BLaER1 (cell line): Measurements from ENCODE around the gene UNC5A.

Source experiments
- H3K27ac ChIP-seq: shearing (Covaris generic); formaldehyde crosslinking; 2 replicates; pipeline ENCODE4 v1.8.1; 2022
- H3K27me3 ChIP-seq: shearing (Covaris generic); formaldehyde crosslinking; 2 replicates; pipeline ENCODE4 v1.8.1; 2022
- H3K36me3 ChIP-seq: shearing (Covaris generic); formaldehyde crosslinking; 2 replicates; pipeline ENCODE4 v1.8.1; 2022
- H3K4me1 ChIP-seq: shearing (Covaris generic); formaldehyde crosslinking; 2 replicates; pipeline ENCODE4 v1.8.1; 2022
- H3K4me2 ChIP-seq: shearing (Covaris generic); formaldehyde crosslinking; 2 replicates; pipeline ENCODE4 v1.8.1; 2022
- H3K4me3 ChIP-seq: shearing (Covaris generic); formaldehyde crosslinking; 2 replicates; pipeline ENCODE4 v1.8.1; 2022
- H3K9ac ChIP-seq: shearing (Covaris generic); formaldehyde crosslinking; 2 replicates; pipeline ENCODE4 v1.8.1; 2022
- H3K9me3 ChIP-seq: shearing (Covaris generic); formaldehyde crosslinking; 2 replicates; pipeline ENCODE4 v1.8.1; 2022
- H4K20me1 ChIP-seq: shearing (Covaris generic); formaldehyde crosslinking; 2 replicates; pipeline ENCODE4 v1.8.1; 2022
- Cebpa-rat ChIP-seq: shearing (Covaris generic); IDR thresholded peaks from 2 replicates; pipeline ENCODE4 v1.8.1; 2022

The UNC5A gene

DNA sequence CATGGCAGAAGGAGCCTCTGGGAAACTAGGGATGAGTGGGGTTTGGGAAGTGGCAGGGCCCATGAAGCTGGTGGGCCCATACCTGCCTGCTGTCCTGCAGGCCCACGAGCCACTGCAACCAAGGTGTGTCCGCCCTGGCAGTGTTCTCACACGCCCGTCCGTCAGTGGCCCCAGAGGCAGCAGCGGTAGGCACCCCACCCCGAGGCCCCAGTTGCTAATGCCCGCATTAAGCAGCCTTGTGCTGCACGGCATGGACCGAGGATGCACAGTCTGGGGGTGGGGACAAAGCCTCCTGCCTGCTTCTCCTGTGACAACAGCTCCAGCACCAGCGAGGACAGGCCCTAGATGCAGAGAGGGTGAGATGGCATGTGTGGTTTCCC, 47.5 kb downstream of the UNC5A start:
- Histone ChIP-seq H3K4me3 (no peak overlapping the region), H3K27me3 (peaks cover 75% of the 10 kb centered on the region), H3K9me3 (no peaks in the 10 kb centered on the region), H3K36me3 (no peaks in the 10 kb centered on the region), H3K27ac (no peak overlapping the region), H3K4me1 (peaks cover 16% of the 10 kb centered on the region), H3K4me2 (no peak overlapping the region), H4K20me1 (peaks cover 39% of the 10 kb centered on the region), H3K9ac (no peak overlapping the region)
- no peak for TF ChIP-seq Cebpa-rat

DNA sequence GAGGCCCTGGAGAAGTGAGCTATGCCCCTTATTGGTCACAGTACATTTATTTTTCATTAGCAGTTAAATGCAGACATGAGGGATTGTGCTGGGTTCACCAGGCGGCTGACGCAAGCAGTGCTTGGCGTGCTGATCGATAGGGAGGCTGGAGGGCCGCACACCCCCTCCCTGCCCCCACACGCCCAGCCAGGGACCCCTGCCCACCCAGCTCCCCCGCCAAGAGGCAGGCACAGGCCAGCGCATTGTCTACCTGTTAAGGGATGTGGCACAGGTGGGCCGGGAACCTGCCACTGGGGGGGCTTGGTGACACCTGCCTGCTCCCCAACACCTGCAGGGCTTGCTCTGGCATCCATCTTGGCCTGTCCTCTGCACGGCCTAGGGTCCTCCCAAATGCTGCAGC, 49.6 kb downstream of the UNC5A start:
- no peaks in the 10 kb centered on the region for H3K9me3 ChIP-seq
- no peaks in the 10 kb centered on the region for H3K36me3 ChIP-seq
- no peak overlapping the region for H3K4me3 ChIP-seq
- peaks cover 85% of the 10 kb centered on the region for H3K27me3 ChIP-seq
- no peak overlapping the region for H3K9ac ChIP-seq
- no peak overlapping the region for H3K27ac ChIP-seq
- H3K4me2 ChIP-seq: no peak overlapping the region
- H4K20me1 ChIP-seq: peaks cover 53% of the 10 kb centered on the region
- peaks cover 22% of the 10 kb centered on the region for H3K4me1 ChIP-seq
- no peak for TF ChIP-seq Cebpa-rat

DNA sequence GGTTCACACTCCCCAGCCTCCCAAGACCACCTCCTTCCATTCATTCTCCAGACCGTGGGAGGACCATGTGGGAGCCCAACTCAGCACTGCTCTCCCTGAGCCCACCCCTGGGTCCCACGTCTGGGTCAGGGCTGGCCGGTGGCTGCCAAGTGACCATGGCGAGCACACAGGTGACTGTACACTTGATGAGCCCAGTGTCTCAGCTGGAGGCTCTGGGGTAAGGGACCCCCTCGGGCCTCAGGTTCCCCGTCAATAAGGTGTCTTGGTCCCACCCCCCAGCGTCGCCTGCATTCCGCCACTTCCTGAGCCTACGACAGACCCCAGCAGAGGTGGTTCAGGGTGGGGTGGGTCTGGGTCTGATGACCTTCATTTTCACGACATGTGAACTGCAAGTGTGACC, 50.0 kb downstream of the UNC5A start:
- H4K20me1 ChIP-seq: peaks cover 53% of the 10 kb centered on the region
- peaks cover 85% of the 10 kb centered on the region for H3K27me3 ChIP-seq
- H3K27ac ChIP-seq: no peak overlapping the region
- H3K36me3 ChIP-seq: no peaks in the 10 kb centered on the region
- TF ChIP-seq Cebpa-rat: no peak
- H3K9me3 ChIP-seq: no peaks in the 10 kb centered on the region
- no peak overlapping the region for H3K4me2 ChIP-seq
- no peak overlapping the region for H3K4me3 ChIP-seq
- no peak overlapping the region for H3K9ac ChIP-seq
- H3K4me1 ChIP-seq: peaks cover 22% of the 10 kb centered on the region

DNA sequence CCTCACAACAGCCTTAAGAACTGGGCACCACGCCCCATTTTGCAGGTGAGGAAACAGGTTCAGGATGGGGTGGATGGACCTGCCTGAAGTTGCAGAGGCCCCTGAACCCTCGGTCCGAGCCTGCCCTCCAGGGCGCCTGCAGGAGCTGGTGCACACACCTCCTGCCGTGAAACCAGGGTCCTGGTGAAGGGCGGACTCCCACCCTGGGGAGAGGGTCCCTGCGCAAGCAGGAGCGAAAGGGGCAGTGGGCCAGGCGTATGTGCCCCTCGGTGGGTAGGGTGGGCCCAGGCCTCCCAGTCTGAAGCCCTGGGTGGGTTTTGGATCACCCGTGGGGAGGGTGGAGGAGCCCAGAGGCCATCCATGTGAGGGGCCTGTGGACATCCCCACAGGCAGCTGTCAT, 50.9 kb downstream of the UNC5A start:
- peaks cover 22% of the 10 kb centered on the region for H3K4me1 ChIP-seq
- no peak for TF ChIP-seq Cebpa-rat
- no peaks in the 10 kb centered on the region for H3K9me3 ChIP-seq
- H3K27ac ChIP-seq: no peak overlapping the region
- H3K4me3 ChIP-seq: no peak overlapping the region
- peaks cover 85% of the 10 kb centered on the region for H3K27me3 ChIP-seq
- H3K36me3 ChIP-seq: no peaks in the 10 kb centered on the region
- H4K20me1 ChIP-seq: peaks cover 56% of the 10 kb centered on the region
- H3K9ac ChIP-seq: no peak overlapping the region
- peak overlapping the region; percentile 73; the same call in 1 of the 2 replicates for H3K4me2 ChIP-seq

DNA sequence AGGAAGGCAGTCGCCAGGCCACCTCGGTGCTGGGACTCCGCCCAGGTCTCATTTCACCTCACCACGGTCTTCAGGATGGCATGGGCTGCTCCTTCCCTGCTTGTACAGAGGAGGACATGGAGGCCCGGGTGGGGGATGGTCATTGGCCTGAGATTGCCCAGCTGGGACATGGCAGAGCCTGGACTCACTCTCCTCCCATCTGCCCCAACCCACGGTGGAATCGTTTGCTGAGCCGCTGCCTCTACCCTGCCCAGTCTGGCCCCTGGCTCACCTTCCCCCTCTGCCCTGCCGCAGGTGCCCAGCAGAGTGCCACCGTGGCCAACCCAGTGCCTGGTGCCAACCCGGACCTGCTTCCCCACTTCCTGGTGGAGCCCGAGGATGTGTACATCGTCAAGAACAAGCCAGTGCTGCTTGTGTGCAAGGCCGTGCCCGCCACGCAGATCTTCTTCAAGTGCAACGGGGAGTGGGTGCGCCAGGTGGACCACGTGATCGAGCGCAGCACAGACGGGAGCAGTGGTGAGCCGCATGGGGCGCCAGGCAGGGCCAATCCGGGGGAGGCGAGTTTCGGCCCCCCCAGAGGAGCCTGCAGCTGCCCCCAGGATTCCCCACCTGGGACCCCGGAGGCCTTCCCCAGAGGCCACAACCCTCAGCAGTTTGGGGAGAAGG, 52.1 kb downstream of the UNC5A start:
- Histone ChIP-seq H3K4me2 (peak overlapping the region; percentile 73), H3K27me3 (peaks cover 86% of the 10 kb centered on the region), H3K4me3 (peak overlapping the region; percentile 37), H4K20me1 (peaks cover 67% of the 10 kb centered on the region), H3K9me3 (no peaks in the 10 kb centered on the region), H3K4me1 (peaks cover 22% of the 10 kb centered on the region), H3K27ac (no peak overlapping the region), H3K9ac (no peak overlapping the region), H3K36me3 (no peaks in the 10 kb centered on the region)
- no peak for TF ChIP-seq Cebpa-rat

DNA sequence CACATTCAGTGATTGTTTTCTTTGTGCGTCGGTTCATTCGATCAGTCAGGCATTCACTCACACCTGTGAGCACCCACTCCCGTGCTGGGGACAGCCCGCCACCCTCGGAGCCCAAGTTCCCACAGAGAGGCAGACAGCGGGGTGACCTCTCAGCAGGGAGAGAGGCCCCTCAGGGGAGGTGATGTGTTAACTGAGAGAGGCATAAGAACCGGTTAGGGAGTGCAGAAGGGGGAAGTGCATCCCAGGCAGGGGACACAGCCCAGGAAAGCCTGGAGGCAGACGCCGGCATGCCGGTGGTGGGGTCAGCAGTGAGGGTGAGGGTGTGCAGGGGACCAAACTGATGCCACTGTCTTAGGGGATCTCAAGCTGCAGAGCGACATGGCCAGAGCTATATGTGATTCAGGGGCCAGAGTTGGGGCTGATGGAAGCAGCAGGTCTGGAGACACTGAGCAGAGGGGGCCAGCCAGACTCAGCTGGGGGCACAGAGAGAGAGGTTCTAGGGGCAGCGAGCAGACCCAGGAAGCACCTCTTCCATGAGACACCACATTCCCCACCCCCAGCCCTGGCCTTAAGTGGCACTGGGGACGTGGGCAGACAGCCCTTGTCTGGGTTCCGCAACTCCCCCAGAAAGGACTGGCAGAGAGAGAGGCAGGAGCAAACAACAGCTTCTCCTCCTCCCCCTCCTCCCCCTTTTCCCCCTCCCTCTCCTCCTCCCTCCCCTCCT, 52.8 kb downstream of the UNC5A start:
- H3K4me3 ChIP-seq: peak overlapping the region; percentile 37
- H3K36me3 ChIP-seq: no peaks in the 10 kb centered on the region
- H3K4me1 ChIP-seq: peaks cover 22% of the 10 kb centered on the region
- no peak for TF ChIP-seq Cebpa-rat
- peaks cover 86% of the 10 kb centered on the region for H3K27me3 ChIP-seq
- H3K9ac ChIP-seq: no peak overlapping the region
- H4K20me1 ChIP-seq: peaks cover 72% of the 10 kb centered on the region
- no peak overlapping the region for H3K27ac ChIP-seq
- H3K4me2 ChIP-seq: peak overlapping the region; percentile 73
- 0 out of 2 replicates have a peak, but pooled peaks cover under 1% of the 10 kb centered on the region for H3K9me3 ChIP-seq

DNA sequence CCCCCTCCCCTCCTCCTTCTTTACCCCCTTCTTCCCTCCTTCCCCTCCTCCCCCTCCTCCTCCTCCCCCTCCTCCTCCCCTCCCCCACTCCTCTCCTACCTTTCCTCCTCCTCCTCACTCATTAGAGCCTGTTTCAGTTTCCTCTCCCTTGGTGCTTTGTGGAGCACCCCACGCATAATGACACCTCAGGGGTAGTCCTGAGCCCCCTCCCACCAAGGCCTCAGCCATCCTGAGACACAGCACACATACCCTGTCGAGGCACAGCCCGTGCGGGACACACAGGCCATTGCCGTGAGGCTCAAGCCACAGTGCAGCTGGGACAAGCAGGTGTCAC, 53.4 kb downstream of the UNC5A start:
- no peak for TF ChIP-seq Cebpa-rat
- Histone ChIP-seq H3K9ac (no peak overlapping the region), H4K20me1 (peaks cover 72% of the 10 kb centered on the region), H3K36me3 (no peaks in the 10 kb centered on the region), H3K27ac (no peak overlapping the region), H3K4me1 (peaks cover 22% of the 10 kb centered on the region), H3K4me2 (no peak overlapping the region), H3K9me3 (peaks cover 6% of the 10 kb centered on the region; the same call in 1 of the 2 replicates), H3K27me3 (peaks cover 89% of the 10 kb centered on the region), H3K4me3 (no peak overlapping the region)

DNA sequence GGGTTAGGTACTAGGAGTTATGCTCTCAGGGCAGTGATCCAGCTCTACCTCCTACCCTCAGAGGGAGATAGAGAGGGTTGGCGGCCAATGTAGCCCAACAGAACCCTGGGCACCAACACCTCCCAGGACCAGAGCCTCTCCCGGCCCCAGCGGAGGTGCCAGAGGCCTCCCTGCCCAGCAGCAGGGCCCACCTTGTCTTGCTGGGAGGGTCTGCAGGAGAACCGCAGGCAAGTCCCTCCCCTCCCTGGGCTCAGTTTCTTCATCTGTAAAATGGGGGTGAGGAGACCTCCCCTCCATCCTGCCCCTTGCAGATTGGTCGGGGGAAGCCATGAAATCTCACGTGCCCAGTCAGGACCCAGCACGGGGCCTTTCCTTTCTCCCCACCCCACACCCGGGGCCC, 54.4 kb downstream of the UNC5A start:
- Histone ChIP-seq H3K4me2 (no peak overlapping the region), H3K9me3 (peaks cover 14% of the 10 kb centered on the region; the same call in 1 of the 2 replicates), H3K27me3 (peaks cover 93% of the 10 kb centered on the region), H3K9ac (no peak overlapping the region), H3K4me3 (no peak overlapping the region), H3K4me1 (peaks cover 22% of the 10 kb centered on the region), H4K20me1 (peaks cover 72% of the 10 kb centered on the region), H3K27ac (no peak overlapping the region), H3K36me3 (no peaks in the 10 kb centered on the region)
- TF ChIP-seq Cebpa-rat: no peak

DNA sequence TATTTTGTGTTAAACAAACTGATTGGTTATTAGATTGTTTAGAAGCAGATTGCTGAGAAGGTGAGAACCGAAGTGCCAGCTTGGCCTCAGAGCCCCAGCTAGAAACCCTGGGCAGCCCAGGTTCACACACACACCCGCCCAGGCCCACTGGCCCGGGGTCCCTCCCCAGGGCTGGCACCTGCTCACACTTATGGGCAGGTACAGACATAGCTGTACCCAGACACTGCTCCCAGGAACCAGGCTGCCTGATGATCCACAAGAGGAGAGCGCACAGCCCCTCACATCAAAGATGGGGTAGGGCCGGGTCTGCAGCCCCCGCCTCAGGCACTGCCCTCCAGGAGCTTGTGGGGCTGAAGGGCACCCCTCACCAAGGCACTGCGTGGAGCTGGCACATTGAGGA, 55.6 kb downstream of the UNC5A start:
- H3K4me2 ChIP-seq: no peak overlapping the region
- H3K27ac ChIP-seq: no peak overlapping the region
- H3K4me3 ChIP-seq: no peak overlapping the region
- H3K4me1 ChIP-seq: peaks cover 22% of the 10 kb centered on the region
- no peak for TF ChIP-seq Cebpa-rat
- H4K20me1 ChIP-seq: peaks cover 66% of the 10 kb centered on the region
- H3K9ac ChIP-seq: no peak overlapping the region
- H3K27me3 ChIP-seq: peaks cover 86% of the 10 kb centered on the region
- H3K9me3 ChIP-seq: peaks cover 25% of the 10 kb centered on the region; the same call in 1 of the 2 replicates
- H3K36me3 ChIP-seq: no peaks in the 10 kb centered on the region

DNA sequence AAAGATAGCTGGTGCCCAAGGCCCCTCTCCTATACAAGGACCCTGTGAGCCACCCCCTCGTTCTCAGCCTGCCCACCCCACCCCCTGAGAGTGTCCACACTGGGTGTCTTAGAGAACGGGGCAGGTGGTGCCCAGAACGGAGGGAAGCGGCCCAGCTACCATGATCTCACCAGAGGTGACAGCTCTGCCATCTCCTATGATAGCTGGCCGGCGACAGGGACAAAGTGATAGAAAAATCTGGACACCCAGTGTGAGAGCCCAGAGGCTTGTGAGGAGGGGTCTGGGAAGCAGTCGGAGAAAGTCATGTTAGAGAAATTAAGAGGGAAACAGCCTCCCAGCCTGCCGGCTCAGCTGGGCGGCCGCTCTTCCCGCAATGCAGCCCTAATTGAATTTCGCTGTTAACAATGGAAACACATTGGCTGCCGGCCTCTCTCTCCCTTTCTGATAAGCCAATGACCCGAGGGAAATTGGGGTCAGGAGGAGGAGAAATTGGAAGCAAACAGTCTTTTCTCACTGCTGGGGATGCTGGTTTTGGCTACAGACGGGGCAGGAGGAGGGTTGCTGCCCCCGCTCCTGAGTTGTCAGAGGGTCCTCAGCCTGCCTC, 56.5 kb downstream of the UNC5A start:
- no peaks in the 10 kb centered on the region for H3K36me3 ChIP-seq
- peaks cover 58% of the 10 kb centered on the region for H4K20me1 ChIP-seq
- H3K27ac ChIP-seq: no peak overlapping the region
- H3K9me3 ChIP-seq: peaks cover 25% of the 10 kb centered on the region; the same call in 1 of the 2 replicates
- no peak for TF ChIP-seq Cebpa-rat
- H3K4me3 ChIP-seq: no peak overlapping the region
- H3K4me1 ChIP-seq: peaks cover 16% of the 10 kb centered on the region
- no peak overlapping the region for H3K9ac ChIP-seq
- no peak overlapping the region for H3K4me2 ChIP-seq
- peaks cover 77% of the 10 kb centered on the region for H3K27me3 ChIP-seq
